ENCODE measurements around the gene ATG9B. TPM values are rescaled to one million over a fixed set of nuclear protein-coding genes. Genes with fewer than 3 reads are reported as not detected.

ATG9B gene
- total RNA-seq, 1 experiment from 2014 or later: 0.98 TPM

DNA sequence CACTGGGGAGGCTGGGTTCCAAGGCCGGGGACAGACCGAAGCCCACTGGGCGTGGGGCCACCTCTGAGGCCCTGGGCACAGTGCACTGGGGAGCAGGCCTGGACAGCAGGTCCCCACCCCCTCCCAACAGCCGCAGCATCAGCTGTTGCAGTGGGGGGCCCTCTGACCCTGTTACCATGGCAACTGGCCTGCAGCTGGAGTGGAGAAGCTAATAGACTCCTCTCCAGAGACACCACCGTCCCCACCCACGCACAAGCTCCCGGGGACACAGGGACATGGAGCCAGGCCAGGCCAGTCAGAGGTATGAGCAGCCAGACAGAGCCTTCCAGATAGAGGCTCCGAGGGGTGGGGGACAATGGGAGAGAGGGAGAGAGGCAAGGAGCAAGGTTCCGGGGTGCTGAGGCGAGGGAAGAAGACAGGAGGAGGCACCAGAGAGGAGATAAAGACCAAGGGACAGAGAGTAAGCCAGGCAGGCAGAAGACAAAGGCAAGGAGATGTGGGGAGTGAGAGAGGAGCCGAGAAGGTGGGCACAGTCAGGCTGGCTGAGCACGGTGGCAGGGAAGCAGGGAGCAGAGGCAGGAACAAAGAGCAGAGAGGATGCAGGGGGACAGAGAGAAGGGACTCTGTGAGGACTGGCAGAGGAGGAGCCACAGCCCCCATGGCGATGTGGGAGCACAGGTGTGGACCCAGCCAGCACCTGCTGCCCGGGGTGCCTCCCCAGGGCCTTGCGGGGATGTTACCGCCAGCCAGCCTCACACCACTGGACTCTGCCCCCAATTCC is 52.9 kb downstream of the ATG9B start:
- TF ChIP-seq SIN3A (IDR thresholded peaks at IDR 0.05; ENCODE audit: borderline replicate concordance, insufficient read depth, low read depth, low read length) (no peak), TCF7L2 (IDR thresholded peaks at IDR 0.05; ENCODE audit: low read depth, low read length) (no peak)
- ATAC-seq (no peak), DNase-seq (ENCODE audit: low read depth, low spot score) (no peak)
- no peaks in the 10 kb centered on the region for H3K9me3 ChIP-seq (ENCODE audit: control insufficient read depth, insufficient read depth, low read depth, low read length)
- peaks cover 14% of the 10 kb centered on the region for H3K4me1 ChIP-seq (ENCODE audit: control insufficient read depth, insufficient read depth, low read length)
- no peaks in the 10 kb centered on the region for H3K36me3 ChIP-seq (ENCODE audit: control insufficient read depth, insufficient read depth, low read length)
- ChIA-PET CTCF (interaction anchor here (0.5 kb wide), 1 partner anchor 43 kb away, joined by 3 read pairs; no protein-coding TSS in a partner anchor), POLR2A (no interaction called here)
- H3K4me3 ChIP-seq (ENCODE audit: low read depth in 2 of 2, low read length in 2 of 2): no peak overlapping the region
- H3K27ac ChIP-seq (ENCODE audit: low read length): no peak overlapping the region
- BruUV-seq (replicated peaks): no TSS peak
- intact Hi-C loops (cut with micrococcal nuclease; ENCODE audit: unreplicated experiment) (no loop called here), in situ Hi-C loops (cut with HindIII; ENCODE audit: low pct_unique_long_range_greater_than_20kb, low sequenced_read_pairs) (no loop called here)
- H3K27me3 ChIP-seq (ENCODE audit: control insufficient read depth, insufficient read depth, low read length): no peaks in the 10 kb centered on the region

DNA sequence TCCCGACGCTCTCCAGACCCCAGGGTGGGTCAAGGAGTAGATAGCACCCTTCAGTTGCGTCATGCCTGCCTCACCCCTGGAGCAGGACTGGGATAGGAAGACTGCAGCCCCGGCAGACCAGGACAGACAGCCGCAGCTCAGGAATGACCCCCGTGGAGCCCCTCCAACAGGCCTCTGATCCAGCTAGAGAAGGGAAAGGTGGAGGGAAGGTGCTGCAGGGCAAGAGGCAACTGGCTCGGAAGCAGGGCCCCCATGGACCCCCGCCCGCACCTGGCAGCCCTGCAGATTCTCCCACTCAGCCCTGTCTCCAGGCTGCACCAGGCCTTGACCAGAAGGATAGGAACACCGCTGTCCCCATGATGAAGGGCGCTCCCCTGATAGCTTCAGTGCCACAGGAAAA is 53.9 kb downstream of the ATG9B start:
- Histone ChIP-seq H3K27me3 (ENCODE audit: control insufficient read depth, insufficient read depth, low read length) (no peaks in the 10 kb centered on the region), H3K36me3 (ENCODE audit: control insufficient read depth, insufficient read depth, low read length) (no peaks in the 10 kb centered on the region), H3K4me1 (ENCODE audit: control insufficient read depth, insufficient read depth, low read length) (peaks cover 3% of the 10 kb centered on the region), H3K9me3 (ENCODE audit: control insufficient read depth, insufficient read depth, low read depth, low read length) (no peaks in the 10 kb centered on the region), H3K4me3 (ENCODE audit: low read depth in 2 of 2, low read length in 2 of 2) (no peak overlapping the region), H3K27ac (ENCODE audit: low read length) (no peak overlapping the region)
- no TSS peak for BruUV-seq (replicated peaks)
- ChIA-PET CTCF (no interaction called here), POLR2A (no interaction called here)
- intact Hi-C loops (cut with micrococcal nuclease; ENCODE audit: unreplicated experiment) (no loop called here), in situ Hi-C loops (cut with HindIII; ENCODE audit: low pct_unique_long_range_greater_than_20kb, low sequenced_read_pairs) (no loop called here)
- DNase-seq (ENCODE audit: low read depth, low spot score) (no peak), ATAC-seq (no peak)
- TF ChIP-seq, protein P1, sequence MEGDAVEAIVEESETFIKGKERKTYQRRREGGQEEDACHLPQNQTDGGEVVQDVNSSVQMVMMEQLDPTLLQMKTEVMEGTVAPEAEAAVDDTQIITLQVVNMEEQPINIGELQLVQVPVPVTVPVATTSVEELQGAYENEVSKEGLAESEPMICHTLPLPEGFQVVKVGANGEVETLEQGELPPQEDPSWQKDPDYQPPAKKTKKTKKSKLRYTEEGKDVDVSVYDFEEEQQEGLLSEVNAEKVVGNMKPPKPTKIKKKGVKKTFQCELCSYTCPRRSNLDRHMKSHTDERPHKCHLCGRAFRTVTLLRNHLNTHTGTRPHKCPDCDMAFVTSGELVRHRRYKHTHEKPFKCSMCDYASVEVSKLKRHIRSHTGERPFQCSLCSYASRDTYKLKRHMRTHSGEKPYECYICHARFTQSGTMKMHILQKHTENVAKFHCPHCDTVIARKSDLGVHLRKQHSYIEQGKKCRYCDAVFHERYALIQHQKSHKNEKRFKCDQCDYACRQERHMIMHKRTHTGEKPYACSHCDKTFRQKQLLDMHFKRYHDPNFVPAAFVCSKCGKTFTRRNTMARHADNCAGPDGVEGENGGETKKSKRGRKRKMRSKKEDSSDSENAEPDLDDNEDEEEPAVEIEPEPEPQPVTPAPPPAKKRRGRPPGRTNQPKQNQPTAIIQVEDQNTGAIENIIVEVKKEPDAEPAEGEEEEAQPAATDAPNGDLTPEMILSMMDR (IDR thresholded peaks at IDR 0.05): no peak
- no peak for TF ChIP-seq TCF7L2 (IDR thresholded peaks at IDR 0.05; ENCODE audit: low read depth, low read length)
- TF ChIP-seq, protein P2, sequence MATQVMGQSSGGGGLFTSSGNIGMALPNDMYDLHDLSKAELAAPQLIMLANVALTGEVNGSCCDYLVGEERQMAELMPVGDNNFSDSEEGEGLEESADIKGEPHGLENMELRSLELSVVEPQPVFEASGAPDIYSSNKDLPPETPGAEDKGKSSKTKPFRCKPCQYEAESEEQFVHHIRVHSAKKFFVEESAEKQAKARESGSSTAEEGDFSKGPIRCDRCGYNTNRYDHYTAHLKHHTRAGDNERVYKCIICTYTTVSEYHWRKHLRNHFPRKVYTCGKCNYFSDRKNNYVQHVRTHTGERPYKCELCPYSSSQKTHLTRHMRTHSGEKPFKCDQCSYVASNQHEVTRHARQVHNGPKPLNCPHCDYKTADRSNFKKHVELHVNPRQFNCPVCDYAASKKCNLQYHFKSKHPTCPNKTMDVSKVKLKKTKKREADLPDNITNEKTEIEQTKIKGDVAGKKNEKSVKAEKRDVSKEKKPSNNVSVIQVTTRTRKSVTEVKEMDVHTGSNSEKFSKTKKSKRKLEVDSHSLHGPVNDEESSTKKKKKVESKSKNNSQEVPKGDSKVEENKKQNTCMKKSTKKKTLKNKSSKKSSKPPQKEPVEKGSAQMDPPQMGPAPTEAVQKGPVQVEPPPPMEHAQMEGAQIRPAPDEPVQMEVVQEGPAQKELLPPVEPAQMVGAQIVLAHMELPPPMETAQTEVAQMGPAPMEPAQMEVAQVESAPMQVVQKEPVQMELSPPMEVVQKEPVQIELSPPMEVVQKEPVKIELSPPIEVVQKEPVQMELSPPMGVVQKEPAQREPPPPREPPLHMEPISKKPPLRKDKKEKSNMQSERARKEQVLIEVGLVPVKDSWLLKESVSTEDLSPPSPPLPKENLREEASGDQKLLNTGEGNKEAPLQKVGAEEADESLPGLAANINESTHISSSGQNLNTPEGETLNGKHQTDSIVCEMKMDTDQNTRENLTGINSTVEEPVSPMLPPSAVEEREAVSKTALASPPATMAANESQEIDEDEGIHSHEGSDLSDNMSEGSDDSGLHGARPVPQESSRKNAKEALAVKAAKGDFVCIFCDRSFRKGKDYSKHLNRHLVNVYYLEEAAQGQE (IDR thresholded peaks at IDR 0.05; ENCODE audit: insufficient read depth in 1 of 2, low read depth in 2 of 2, low read length in 1 of 2): no peak

DNA sequence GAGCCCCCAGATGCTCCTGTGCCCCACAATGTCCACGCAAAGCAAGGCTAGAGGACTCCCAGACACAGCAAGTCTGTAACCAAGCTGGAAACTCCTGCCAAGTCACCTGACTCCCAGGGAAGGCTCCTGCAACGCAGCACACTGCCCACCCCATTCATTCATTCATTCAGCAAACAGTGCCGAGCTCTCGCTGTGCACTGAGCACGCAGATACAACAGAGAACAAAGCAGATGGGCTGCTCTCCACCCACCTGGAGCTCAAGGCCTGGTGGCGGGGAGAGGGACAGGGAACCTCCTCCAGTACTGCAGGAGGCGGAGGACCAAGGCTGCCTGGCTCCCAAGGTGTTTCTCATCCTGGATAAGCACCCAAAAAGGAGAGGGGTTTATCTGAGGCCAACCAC is 54.8 kb downstream of the ATG9B start:
- CTCF ChIA-PET: no interaction called here
- no peak for DNase-seq (ENCODE audit: low read depth, low spot score)
- no peak overlapping the region for H3K4me3 ChIP-seq (ENCODE audit: low read depth in 2 of 2, low read length in 2 of 2)
- no peaks in the 10 kb centered on the region for H3K27me3 ChIP-seq (ENCODE audit: control insufficient read depth, insufficient read depth, low read length)
- no peaks in the 10 kb centered on the region; the same call in none of the 2 replicates for H3K4me1 ChIP-seq (ENCODE audit: control insufficient read depth, insufficient read depth, low read length)
- intact Hi-C loops (cut with micrococcal nuclease; ENCODE audit: unreplicated experiment): no loop called here
- in situ Hi-C loops (cut with HindIII; ENCODE audit: low pct_unique_long_range_greater_than_20kb, low sequenced_read_pairs): no loop called here
- ATAC-seq: no peak
- H3K9me3 ChIP-seq (ENCODE audit: control insufficient read depth, insufficient read depth, low read depth, low read length): no peaks in the 10 kb centered on the region
- no peak overlapping the region for H3K27ac ChIP-seq (ENCODE audit: low read length)
- BruUV-seq (replicated peaks): no TSS peak
- POLR2A ChIA-PET: no interaction called here
- no peak for TF ChIP-seq TCF7L2 (IDR thresholded peaks at IDR 0.05; ENCODE audit: low read depth, low read length)
- TF ChIP-seq, protein P1 (IDR thresholded peaks at IDR 0.05): no peak
- TF ChIP-seq SIN3A (IDR thresholded peaks at IDR 0.05; ENCODE audit: borderline replicate concordance, insufficient read depth, low read depth, low read length): no peak
- TF ChIP-seq, protein P2 (IDR thresholded peaks at IDR 0.05; ENCODE audit: insufficient read depth in 1 of 2, low read depth in 2 of 2, low read length in 1 of 2): no peak
- TF ChIP-seq POLR2AphosphoS5 (IDR thresholded peaks at IDR 0.05; ENCODE audit: low read depth, low read length): no peak
- H3K36me3 ChIP-seq (ENCODE audit: control insufficient read depth, insufficient read depth, low read length): no peaks in the 10 kb centered on the region

Measured in Panc1 (cell line).